SK-N-MC (cell line): ENCODE results near the gene RIPOR1.

ENCODE experiments used
- EZH2 ChIP-seq: fragments of 200-600 bp; sonication (generic); IDR thresholded peaks from one replicate; pipeline ENCODE4 v1.6.1; 2017; ENCODE audit warnings: antibody characterized with exemption
- FOXP2 ChIP-seq: optimal IDR thresholded peaks from 2 replicates; pipeline ENCODE3; 2011; ENCODE audit warnings: mild to moderate bottlenecking, moderate library complexity; ENCODE audit not compliant: insufficient read depth; ENCODE audit errors: extremely low read length, control extremely low read depth
- POLR2AphosphoS5 ChIP-seq: IDR thresholded peaks from 2 replicates; pipeline ENCODE4 v1.6.1; 2012; ENCODE audit warnings: mild to moderate bottlenecking, low read depth, low read length, borderline replicate concordance

GRCh38 chr16:67549240-67549639 lies 20.6 kb downstream of the RIPOR1 start:
- no peak for TF ChIP-seq POLR2AphosphoS5
- TF ChIP-seq EZH2: no peak
- TF ChIP-seq FOXP2: no peak
